HK-2 (cell line): ENCODE results near the gene DDT.
"Not testable (repeated sequence)": the region's sequence is repeated elsewhere in the genome, so short reads cannot be mapped to it uniquely, and the experiment has no call there.

Experiments used
- DNase-seq: peaks from one replicate; pipeline ENCODE4 v3.0.0-alpha.2; 2018; ENCODE audit not compliant: unreplicated experiment

The DDT gene

DNA sequence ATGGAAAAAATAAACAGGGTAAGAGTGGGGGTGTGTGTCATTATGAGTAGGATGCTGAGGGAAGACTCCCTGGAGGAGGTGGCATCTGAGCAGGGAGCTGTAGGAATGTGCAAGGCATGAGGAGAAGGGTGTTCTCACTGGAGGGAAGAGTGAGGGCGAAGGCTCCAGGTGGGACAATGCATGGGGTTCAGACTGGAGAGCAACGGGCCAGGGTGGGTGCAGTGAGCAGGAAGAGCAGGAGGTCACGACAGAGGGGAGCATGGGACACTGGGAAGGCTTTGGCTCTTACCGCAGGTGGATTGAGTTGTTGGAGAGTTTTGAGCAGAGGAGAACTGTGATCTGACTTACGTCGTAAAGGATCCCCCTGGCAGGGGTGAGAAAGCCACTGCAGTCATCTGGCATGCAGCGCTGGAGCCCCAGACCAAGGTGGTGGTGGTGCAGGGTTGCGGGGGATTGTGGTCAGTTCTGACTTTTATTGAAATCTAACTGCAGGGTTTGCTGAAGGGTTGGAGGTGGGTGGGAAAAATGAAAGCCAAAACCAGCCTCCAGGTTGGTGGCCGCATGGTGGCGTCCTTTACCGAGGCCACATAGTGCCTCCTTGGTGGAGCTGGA lies 21.3 kb downstream of the DDT start:
- DNase-seq, result not testable (repeated sequence)

DNA sequence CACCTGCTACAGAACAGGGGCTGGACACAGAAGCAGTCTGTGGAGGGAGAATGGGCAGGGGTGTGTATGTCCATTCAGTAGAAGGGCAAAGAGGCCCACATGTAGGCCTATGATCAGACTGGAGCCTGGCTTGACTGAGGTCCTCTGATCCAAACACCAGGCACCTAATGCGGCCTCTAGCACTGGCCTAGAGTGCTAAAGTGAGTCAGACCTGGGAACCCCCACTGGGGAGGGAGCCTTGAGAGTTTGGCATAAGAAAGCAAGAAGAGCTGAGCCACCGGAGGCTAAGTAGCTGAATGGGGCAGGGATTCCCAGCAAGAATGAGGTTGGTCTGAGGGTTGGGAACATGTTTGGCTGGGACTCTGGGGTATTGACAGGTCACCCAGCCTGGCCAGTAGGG lies 22.9 kb downstream of the DDT start:
- not testable (repeated sequence) for DNase-seq

DNA sequence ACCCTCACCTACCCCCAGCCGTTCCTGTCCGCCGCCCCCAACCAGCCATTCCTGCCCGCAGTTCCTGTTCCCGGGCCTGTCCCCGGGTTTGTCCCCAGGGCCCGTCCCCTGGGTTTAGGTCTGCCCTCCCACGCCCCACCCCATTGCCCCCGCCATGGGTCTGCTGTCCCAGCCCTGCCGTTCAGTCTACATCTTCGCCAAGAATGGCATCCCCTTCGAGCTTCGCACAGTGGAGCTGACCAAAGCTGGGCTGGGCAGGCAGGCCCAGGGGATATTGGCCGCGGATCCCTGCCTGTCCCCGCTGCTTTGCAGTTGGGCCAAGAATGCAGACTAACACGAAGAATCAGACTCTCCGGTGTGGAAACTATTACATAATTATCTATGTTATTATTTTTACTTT lies 24.5 kb downstream of the DDT start:
- DNase-seq, result not testable (repeated sequence)

DNA sequence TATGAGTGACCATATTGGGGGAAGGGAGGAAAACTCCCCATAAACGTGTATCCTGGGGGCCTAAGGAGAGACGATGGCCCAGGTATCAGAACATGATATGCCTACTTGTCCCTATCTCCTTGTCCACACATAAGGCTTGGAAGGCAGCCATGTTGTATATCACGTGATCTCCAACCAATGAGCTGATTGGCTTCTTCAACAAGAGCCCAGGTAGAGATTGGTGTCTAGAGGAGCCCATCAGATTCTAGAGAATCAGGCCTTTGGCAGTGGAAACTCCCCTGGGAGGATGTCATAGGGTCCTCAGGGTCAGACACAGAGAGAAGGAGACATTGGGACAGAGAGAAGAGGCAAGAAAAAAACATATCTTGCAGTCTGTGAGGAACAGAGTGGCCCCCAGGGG lies 26.9 kb downstream of the DDT start:
- not testable (repeated sequence) for DNase-seq

DNA sequence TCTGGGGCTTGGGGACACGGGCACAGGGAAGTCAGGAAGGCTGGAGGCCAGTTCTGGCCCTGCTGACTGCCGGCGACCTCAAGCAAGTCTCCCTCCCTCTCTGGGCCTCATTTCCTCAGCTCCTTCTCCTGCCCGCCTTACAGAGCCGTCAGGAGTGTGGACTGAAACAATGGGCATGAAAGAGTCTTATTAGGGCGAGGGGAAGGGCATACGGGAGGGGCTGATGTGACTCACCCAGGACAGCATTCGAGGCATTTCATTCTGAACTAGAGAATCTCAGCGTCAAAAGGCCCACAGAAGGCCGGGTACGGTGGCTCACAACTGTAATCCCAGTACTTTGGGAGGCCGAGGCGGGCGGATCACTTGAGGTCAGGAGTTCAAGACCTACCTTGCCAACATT lies 34.1 kb downstream of the DDT start:
- not testable (repeated sequence) for DNase-seq

DNA sequence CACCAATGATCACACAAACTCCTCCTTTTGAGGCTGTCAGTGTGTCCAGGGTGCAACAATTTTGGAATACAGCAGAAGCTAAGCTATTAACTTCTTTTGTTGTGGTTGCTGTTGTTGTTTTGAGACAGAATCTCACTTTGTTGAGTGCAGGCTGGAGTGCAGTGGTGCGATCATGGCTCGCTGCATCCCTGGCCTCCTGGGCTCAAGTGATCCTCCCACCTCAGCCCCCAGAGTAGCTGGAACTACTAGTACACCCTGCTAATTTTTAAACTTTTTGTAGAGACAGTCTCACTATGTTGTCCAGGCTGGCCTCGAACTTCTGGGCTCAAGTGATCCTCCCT lies 35.3 kb downstream of the DDT start:
- DNase-seq, result no peak

DNA sequence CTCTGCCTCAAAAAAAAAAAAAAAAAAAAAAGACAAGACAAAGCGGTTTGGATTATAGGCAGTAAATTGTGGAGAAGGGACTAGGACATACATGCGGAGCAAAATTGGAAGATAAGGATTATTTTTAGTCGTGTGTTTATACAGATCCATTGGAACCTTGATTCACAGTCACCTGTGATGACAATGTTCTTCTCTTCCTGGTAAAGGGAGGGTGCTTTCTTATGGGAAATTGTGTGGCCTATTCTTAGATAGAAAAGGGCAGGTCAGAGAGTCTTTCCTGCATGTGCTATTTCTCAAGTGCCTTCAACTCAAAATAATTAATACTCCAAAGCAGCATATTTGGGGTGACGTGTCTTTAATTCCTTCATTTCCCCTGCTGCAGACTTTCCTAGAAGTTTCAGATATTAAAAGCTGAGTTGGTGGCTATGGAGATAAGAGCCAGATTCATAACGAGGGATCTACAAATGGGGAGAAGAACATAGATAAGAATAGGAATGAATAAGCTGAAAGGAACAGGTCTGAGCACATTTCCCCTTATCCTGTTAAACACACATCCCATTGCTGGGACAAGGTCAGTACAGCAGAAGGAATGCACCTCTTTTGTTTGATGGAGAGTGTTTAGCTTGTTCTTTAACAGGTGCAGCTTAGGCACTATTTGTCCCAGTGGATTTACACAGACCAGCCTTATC lies 35.8 kb downstream of the DDT start:
- no peak for DNase-seq

DNA sequence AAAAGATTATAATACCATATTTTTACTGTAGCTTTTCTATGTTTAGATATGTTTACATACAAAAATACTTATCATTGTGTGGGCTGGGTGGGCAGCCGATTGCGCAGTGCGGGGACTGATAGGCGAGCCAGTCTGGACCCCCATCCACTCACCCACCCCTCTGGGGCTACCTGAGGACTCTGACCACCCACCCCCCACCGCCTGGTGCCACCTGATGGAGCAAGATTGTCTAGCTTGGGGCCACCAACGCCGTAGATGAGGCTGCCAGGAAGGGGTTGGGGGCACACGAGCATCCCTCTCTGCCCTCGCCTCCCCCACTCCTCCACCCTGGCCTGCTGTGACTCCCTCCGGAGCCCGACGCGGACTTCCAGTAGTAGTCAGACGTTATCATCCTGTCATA lies 47.7 kb downstream of the DDT start:
- no peak for DNase-seq

DNA sequence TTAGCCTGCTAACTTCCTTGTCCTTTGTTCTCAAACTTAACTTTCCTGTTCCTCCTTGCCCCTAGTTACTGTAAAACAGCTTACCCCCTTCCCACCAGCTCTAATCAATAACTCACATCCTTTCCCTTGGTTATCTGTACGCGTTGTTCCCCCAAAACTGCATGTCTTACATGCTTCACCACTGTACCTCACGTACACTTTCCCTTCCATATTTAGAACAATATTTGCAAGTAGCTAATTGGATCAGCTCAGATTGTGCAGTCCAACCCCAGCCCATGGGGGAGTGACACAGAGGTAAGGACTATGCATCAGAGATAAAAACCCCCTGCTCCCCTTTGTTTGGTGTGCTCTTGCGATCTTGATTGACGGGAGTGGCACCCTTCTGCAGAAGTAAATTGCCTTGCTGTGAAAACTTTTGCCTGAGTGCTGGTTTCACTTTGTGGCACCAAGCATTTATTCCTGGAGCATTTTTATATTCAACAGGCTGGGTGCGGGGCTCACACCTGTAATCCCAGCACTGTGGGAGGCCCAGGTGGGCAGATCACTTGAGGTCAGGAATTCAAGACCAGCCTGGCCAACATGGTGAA lies 49.1 kb downstream of the DDT start:
- DNase-seq, result no peak

DNA sequence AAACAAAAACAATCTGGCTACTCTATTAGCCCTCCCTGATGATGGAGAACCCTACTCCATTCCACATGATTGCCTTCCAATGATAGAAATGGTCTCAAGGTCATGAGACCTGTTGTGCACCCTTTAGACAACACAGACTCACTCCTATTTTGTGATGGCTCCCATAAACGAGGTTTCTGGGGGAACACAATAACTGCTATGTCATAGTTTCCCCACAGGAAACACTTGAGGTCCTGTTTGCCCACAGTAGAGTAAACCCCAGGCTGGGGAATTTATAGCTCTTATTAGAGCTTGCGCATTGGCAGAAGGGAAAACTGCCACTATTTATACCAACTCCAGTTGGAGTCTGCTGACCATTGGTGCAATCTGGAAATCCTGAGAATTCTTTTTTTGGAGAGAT lies 51.3 kb downstream of the DDT start:
- no peak for DNase-seq

DNA sequence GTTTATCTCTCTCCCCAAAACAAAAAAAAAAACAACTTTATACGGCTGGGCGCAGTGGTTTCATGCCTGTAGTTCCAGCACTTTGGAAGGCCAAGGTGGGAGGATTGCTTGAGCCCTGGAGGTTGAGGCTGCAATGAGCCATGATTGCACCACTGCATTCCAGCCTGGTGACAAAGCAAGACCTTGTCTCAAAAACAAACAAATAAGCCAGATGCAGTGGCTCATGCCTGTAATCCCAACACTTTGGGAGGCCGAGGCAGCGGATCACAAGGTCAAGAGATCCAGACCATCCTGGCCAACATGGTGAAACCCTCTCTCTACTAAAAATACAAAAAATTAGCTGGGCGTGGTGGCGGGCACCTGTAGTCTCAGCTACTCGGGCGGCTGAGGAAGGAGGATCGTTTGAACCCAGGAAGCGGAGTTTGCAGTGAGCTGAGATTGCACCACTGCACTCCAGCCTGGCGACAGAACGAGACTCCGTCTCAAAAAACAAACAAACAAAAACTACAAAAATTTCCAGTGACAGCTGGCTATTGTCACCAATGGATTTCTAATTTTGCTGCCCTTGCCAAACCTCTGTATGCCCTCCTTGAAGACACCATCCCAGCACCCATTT lies 52.5 kb downstream of the DDT start:
- DNase-seq, result not testable (repeated sequence)
